TTC549 (cell line): Measurements from ENCODE around the gene CEACAM3.
"Not testable (repeated sequence)": the region's sequence is repeated elsewhere in the genome, so short reads cannot be mapped to it uniquely, and the experiment has no call there.

Experiments used
- FAIRE-seq: peaks from 2 replicates; lab custom pipeline; 2012; peaks lifted over from hg19 to GRCh38; lab: Jason Lieb, UNC

The CEACAM3 gene

DNA sequence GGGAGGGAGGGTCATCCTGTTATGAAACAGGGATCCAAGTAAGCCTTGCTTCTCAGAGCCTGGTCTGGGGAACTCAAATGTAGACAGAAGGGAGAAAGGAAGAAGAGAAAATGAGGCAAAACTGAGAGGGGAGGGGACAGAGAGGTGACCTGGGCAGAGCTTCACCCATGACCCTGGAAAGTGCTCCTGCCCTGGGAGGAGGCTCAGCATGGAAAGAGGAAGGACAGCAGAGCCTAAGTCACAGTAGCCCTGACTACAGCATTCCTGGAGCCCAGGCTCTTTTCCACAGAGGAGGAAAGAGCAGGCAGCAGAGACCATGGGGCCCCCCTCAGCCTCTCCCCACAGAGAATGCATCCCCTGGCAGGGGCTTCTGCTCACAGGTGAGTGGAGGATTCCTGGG lies at the start of gene CEACAM3:
Gene CEACAM3 (plus strand): TSS at position 226 of the 400 bp plus-strand sequence. CDS start 91 bp downstream, at position 317.
- FAIRE-seq: no peak

DNA sequence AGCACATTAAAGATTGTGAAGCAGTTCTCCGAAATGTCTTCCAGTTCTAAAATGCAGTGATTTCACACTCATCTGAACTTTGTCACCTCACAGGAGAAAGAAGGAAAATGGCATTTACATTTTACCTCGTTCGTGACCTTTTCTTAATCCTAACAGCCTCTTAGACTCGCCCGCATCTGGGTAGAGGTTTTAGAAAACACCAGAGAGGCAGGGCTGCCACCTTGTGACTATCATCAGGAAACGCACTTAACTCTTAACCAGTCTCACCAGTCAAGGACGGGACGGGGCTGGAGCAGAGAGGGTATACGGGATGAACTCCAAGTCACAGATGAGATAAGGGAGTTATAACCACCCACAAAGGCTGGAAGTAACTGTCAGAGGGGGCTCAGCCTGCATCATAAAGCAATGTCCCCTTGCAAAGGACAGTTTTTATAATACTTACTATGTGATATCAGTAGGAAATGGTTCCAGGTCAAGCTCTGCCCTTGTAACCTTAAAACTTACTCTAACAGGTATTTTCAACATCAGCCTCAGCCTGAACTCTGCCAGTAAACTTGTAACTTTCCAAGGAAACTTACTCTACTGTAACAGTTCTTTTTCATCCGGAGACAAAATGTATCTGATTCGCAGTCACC lies 49.7 kb upstream of the CEACAM3 start:
- no peak for FAIRE-seq

DNA sequence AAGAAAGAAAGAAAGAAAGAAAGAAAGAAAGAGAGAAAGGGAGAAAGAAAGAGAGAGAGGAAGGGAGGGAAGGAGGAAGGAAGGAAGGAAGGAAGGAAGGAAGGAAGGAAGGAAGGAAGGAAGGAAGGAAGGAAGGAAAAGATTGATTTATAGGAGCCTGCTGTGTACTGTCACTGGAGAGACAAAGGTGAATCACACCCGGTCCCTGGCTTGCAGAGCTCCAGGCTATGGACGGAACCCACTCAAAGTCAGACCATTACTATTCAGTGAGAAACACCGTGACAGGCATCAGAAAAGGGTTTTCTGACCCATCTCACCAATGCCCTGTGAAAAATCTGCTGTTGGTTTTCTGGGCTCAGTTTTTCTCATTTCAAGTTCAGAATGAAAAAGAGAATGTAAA lies 48.4 kb upstream of the CEACAM3 start:
- FAIRE-seq: no peak

DNA sequence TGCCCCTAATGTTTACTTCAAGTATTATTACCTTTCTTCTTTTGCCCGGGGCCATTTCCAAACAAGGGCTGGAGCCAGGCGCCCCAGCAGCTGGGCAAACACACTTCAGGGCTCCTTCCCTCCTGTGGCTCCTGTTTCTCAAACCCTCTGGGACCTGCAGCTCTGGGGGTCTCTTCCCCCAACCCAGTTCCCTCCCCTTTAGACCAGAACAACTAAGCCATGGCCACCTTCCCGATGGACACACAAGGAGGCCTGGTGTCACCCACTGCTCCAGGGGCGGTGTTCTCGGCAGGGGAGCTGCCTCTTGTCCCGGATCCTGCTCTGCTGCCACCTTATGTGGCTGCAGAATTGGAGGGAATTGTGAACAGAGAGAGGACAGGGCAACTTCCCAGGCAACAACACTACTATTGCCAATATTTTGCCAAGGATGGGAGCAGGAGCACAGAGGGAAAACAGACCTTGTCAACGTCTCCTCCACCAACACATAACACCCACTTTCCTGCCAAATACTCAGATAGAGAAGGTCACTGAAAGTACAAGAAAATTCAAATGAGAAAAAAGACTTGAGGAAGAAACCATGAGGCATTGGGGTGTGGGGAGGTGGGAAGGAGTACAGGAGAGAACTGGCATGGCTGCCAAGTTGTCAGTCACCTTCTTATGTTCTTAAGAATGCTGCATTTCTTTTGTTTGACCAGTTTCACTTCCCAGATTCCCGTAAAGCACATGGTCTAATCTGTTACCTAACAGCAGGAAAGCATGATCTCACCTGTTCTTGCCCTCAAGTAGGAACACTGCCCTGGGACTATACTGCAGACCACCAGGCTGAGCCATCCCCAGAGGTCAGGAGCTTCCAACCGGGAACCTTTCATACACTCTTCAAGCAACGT lies 45.9 kb upstream of the CEACAM3 start:
- not testable (repeated sequence) for FAIRE-seq

DNA sequence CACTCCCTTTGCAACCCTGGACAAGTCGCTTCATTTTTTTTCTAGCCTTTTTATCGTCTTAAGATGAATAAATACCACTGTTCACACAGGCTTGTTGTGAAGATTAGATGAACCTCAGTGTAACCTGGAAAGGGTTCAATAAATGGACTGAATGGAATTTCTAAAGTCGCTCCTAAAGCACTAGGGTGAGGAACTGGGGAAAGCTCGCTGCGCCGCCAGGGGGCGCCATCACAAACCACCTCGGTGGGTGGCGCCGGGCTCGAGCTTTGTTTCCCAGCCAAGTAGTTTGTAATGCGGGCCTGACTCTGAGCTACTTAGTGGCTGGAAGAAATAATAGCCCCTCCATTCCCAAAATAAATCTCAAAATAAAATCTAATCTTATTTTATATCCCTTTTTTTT lies 43.2 kb upstream of the CEACAM3 start:
- FAIRE-seq: no peak

DNA sequence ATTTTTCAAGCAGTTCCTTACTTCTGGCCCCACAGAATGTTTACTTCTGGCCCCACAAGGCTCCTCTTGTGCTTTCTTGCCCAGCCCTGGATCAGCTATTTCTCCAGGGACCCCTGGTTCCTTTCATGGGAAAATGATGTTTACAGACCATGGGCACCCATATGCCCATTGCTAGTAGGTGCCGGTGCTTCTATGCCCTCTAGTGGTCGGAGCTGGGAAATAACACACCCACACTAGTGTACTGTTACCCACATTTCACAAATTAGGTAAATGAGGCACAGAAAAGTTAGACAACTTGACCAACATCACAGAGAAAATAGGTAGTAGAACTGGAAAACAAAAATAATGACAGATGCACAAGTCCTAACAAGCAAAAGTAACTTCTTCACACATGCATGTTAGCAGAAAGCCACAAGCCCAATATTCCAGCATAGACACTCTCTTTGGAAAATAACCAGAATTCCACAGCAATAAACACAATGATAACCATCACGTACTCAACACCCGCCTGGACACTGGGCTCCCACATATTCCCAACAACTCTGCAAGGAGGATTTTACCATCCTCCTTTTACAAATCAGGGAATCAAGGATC lies 42.4 kb upstream of the CEACAM3 start:
- FAIRE-seq: no peak

DNA sequence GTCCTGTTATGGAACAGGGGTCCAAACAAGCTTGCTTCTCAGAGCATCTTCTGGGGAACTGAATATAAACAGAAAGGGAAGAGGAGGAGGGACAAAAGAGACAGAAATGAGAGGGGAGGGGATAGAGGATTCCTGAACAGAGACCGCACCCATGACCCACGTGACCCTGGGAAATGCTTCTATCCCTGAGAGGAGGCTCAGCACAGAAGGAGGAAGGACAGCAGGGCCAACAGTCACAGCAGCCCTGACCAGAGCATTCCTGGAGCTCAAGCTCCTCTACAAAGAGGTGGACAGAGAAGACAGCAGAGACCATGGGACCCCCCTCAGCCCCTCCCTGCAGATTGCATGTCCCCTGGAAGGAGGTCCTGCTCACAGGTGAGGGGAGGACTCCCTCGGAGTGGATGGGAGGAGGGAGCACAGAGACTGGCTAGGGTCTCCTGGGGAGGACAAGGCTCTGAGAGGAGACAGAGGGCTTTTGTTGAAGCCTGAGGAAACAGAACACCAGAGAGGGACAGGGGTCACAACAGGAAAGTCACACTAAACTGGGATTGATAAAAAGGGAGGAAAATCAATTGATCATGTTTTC lies 41.0 kb upstream of the CEACAM3 start, which contains the start of gene CEACAM6:
Gene CEACAM6 (plus strand): TSS at position 203 of the 586 bp plus-strand sequence. CDS start 109 bp downstream, at position 312.
- no peak for FAIRE-seq

DNA sequence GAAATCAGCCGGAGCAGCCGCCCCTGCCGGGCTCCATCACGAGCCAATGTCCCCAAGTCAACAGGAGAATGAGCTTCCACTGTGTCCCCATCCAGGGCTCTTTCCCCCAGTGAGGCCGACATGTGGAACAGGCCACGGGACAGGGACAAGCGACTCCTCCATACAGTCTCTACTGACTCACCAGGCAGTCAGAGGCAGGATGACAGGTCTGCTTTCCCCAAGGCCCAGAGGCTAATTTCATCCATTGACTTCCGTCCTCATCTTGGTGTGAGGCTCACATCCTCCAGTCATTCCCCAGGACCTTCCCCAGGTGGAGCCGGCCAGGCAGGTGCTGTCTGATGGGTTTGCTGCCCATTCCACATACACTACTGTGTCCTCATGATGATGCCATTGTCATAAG lies 37.5 kb upstream of the CEACAM3 start:
- FAIRE-seq: no peak

DNA sequence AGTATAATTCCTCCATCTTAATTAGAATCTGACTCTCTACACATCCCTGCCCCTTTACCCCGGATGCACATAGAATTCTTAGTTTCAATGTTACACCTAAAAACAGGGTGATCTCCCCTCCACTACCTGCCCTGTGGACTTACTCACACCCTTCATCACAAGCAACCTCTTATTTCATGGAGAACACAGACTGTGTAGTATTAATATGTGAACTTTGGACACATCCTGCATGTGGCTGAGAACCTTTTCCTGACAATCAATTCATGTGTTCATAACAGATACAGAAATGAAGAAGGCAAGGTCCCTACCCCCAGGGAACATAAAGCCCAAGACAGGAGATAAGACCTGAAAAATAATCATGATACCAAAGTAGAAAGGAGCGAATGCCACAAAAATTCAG lies 29.3 kb upstream of the CEACAM3 start:
- FAIRE-seq: no peak

DNA sequence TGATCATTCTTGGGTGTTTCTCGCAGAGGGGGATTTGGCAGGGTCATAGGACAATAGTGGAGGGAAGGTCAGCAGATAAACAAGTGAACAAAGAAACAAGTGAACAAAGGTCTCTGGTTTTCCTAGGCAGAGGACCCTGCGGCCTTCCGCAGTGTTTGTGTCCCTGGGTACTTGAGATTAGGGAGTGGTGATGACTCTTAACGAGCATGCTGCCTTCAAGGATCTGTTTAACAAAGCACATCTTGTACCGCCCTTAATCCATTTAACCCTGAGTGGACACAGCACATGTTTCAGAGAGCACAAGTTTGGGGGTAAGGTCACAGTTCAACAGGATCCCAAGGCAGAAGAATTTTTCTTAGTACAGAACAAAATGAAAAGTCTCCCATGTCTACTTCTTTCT lies 28.3 kb upstream of the CEACAM3 start:
- FAIRE-seq: not testable (repeated sequence)

DNA sequence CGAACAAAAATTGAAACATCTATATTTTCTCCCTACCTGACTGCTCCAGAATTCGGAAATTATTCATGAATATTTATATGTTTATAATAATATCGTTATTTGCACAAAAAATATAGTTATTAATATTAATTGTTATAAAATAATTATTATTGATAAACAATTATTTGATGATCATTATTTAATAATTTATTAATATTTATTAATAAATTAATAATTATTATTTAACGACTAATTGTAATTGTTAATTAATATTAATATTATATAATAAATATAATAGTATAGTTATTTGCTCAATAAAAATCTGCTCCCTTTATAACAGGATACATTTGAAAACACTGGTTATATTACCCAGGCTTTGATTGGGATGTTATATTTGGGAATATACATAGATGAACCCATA lies 26.8 kb upstream of the CEACAM3 start:
- FAIRE-seq: peak; percentile 96

DNA sequence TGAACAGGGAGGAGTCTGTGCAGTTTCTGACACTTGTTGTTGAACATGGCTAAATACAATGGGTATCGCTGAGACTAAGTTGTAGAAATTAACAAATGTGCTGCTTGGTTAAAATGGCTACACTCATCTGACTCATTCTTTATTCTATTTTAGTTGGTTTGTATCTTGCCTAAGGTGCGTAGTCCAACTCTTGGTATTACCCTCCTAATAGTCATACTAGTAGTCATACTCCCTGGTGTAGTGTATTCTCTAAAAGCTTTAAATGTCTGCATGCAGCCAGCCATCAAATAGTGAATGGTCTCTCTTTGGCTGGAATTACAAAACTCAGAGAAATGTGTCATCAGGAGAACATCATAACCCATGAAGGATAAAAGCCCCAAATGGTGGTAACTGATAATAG lies 25.0 kb upstream of the CEACAM3 start:
- FAIRE-seq: no peak

DNA sequence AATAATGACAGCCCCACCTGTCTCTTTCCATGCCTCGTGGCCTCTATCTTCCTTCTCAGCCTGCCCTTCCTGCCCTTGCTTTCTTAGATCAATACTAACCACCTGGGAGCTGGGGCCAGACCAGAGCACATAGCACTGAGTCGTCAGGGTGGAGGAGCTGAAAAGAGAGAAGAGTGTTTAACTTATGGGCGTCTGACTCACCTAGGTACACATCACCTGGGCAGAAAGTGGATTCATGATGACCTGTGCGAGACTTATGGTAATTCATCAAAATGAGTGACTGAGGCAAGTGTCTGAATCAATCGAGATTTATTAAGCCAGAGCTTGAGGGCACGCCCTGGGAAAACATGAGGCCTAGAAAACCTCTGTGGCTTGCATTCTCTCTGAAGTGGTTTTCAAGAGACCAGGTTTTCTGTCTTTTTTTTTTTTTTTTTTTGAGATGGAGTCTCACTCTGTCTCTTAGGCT lies 21.8 kb upstream of the CEACAM3 start:
- no peak for FAIRE-seq

DNA sequence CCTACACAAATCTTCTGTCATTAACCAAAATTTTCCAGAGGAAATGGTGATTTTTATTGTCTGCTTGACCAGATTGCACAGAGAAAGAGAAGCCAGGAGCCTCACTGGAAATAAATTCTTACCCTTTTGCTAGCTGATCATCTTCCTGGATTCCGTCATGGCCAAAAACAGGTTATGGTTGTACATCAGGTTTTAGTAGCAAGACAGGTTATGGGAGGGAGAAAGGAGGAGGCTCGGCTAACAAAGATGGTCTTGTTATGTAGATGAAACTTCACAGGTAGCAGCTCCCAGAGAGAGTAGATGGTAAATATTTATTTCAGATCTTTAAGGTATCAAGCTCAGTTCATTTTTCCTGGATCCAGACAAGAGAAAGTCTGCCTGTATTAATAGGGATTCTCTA lies 19.7 kb upstream of the CEACAM3 start:
- FAIRE-seq: no peak

DNA sequence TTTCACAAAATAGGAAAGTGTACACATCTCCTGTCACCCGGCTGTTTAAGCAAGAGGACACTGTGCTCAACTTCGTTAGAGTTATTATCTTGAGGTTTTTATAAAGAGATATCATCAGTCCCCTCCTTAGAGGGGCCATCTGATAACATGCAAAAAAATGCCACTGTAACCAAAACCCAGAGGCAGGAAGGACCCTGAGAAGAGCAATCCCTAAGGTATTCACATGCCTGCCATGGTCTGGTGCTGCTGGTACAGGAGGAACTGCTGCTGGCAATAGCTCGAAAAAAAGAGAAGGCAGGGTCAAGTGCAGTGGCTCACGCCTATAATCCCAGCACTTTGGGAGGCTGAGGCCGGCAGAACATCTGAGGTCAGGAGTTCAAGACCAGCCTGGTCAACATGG lies 12.8 kb upstream of the CEACAM3 start:
- FAIRE-seq: no peak

DNA sequence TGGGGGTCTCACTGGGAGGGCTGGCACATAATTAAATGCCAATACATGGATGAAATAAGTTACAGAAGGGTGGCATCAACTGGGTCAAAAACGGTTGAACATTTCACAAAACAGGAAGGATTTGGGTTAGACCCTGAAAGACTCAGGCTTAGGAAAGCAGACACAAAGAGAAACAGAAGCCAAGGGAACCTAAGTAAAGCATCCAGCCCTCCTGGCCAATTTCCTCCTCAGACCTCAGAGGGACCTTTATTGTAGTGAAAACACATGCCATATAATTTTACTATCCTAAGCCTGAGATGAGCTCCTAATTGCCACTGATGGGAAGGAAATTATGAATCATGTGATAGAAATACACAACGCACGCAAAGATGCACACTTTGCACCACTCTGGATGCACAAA lies 12.1 kb upstream of the CEACAM3 start:
- FAIRE-seq: no peak

DNA sequence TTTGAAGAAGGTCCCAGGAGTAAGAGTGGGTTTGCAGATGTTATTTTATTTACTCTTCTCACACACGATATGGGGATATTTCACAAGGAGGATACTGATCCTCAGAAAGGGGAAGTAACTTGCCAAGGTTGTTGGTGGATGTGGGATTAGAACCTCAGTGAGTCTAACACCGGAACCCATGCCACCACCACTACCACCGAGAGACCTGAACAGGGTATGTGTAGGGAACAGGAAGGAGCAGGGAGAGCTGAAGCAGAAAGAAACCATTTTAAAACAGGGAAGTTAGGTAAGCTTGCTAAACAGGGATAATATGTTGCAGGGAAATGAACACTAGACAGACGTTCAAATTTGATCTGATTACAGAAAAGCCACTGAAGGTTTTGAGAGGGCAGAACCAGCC lies 11.6 kb upstream of the CEACAM3 start:
- no peak for FAIRE-seq

DNA sequence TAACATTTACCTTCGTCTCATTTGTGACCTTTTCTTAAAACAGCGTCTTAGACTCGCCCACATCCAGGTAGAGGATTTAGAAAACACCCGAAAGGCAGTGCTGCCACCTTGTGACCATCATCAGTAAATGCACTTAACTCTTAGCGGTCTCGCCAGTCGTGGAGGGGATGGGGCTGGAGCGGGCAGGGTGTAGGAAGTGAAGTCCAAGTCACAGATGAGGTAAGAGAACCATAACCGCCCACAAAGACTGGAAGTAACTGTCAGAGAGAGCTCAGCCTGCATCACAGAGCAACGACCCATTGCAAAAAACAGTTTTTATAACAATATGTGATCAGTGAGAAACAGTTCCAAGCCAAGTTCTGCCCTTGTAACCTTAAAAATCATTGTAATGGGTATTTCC lies 10.7 kb upstream of the CEACAM3 start:
- no peak for FAIRE-seq

DNA sequence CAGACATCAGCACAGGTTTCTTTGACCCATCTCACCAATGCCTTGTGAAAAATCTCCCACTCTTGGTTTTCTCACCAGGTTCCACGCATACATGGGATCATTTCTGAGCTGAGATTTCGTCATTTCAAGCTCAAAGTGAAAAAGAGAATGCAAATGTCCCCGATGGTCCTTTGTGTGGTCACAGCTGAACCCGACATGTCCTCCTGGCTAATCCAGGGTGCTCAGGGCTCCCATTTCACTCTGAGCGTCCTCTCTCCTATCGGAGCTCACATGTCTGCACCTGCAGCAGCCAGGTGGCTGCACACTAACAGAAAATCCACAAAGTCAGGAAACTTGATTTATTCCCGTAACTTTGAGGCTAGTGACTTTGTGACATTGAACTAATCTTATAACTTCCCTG lies 9.3 kb upstream of the CEACAM3 start:
- no peak for FAIRE-seq

DNA sequence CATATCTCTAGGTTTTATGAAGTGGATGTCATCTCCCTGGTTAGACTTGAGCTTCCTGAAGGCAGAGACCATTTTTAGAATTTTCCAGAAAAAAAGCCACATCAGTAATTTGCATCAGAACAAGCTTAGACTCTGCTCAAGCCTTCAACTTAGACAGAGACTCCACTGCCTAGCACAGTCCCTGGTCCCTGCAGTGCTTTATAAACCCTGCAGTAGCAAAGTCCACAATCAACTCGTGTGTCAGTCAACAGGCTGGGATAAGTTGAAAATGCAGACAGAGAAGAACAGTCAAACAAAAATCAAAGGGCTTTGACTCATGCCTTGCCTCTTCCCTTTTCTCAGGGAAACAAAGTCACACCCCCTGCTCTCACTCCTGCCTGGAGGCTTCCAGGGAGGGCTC lies 7.9 kb upstream of the CEACAM3 start:
- FAIRE-seq: not testable (repeated sequence)

DNA sequence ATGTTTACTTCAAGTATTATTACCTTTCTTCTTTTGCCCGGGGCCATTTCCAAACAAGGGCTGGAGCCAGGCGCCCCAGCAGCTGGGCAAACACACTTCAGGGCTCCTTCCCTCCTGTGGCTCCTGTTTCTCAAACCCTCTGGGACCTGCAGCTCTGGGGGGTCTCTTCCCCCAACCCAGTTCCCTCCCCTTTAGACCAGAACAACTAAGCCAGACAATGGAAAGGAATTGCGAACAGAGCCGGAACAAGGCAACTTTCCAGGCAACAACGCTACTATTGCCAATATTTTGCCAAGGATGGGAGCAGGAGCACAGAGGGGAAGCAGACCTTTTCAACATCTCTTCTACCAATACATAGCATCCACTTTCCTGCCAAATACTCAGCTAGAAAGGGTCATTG lies 7.3 kb upstream of the CEACAM3 start:
- FAIRE-seq: not testable (repeated sequence)

DNA sequence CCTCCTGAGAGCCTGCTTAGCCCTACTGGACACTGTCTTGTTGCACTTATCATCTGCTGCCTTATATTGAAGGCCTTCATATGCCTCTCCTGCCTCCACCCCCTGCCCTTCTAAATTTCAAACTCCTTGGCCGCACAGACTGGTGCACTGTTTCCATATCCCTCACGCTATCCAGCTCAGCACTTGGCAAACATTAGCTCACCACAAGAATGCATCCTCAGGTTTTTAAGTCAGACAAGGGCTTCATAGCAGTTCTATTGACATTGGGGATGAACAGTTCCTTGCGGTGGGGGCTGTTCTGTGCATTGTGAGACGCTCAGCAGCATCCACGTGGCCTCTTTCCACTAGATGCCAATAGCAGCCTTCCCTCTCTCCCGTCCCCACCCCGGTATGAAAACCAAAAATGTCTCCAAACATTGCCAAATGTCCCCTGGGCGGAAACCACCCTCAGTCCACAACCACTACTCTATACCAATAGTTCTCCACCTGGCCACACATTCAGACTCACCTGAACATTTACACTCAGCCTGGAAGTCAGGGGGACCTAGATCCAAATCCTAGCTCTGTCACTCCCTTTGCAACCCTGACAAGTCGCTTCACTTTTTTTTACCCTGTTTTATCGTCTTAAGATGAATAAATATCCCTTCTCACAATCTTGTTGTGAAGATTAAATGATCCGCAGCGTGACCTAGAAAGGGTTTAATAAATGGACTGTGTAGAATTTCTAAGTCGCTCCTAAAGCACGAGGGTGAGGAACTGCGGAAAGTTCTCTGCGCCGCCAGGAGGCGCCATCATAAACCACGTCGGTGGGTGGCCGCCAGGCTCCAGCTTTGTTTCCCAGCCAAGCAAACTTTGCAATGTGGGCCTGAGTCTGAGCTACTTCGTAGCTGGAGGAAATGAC lies 3.6 kb upstream of the CEACAM3 start:
- peak; percentile 48 for FAIRE-seq
